Measurements from ENCODE around the gene PARP1. TPM values are rescaled to one million over a fixed set of nuclear protein-coding genes. Genes with fewer than 3 reads are reported as not detected.

PARP1 gene
- total RNA-seq, 1 experiment from 2014 or later, result 157 TPM

DNA sequence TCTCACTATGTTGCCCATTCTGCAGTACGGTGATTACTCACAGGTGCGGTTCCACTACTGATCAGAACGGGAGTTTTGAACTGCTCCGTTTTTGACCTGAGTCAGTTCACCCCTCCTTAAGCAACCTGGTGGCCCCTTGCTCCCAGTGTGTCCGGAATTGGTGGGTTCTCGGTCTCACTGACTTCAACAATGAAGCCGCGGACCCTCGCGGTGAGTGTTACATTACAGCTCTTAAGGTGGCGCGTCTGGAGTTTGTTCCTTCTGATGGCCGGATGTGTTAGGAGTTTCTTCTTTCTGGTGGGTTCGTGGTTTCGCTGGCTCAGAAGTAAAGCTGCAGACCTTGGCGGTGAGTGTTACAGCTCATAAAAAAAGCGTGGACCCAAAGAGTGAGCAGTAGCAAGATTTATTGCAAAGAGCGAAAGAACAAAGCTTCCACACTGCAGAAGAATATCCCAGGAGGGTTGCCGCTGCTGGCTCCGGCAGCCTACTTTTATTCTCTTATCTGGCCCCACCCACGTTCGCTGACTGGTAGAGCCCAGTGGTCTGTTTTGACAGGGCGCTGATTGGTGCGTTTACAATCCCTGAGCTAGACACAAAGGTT is 17.6 kb upstream of the PARP1 start:
- intact Hi-C loops (cut with micrococcal nuclease; ENCODE audit: unreplicated experiment), result loop anchor here (10.0 kb wide), 2 partner anchors 199 to 1009 kb away; no protein-coding TSS in a partner anchor
- Histone ChIP-seq H3K9me3 (ENCODE audit: insufficient read depth, low read depth) (no peaks in the 10 kb centered on the region), H3K27me3 (ENCODE audit: insufficient read depth, low read depth) (no peaks in the 10 kb centered on the region; the same call in 1 of the 2 replicates), H3K4me3 (no peak overlapping the region), H3K36me3 (ENCODE audit: low read depth) (no peaks in the 10 kb centered on the region), H3K79me2 (ENCODE audit: low read depth) (no peaks in the 10 kb centered on the region), H3K4me1 (replicated peaks; ENCODE audit: insufficient read depth) (no peaks in the 10 kb centered on the region), H3K4me2 (no peak overlapping the region), H4K20me1 (ENCODE audit: insufficient read depth) (no peaks in the 10 kb centered on the region), H3F3A (ENCODE audit: insufficient read depth, low read depth) (no peaks in the 10 kb centered on the region), H3K9me2 (ENCODE audit: insufficient read depth) (no peaks in the 10 kb centered on the region), H3K27ac (no peak overlapping the region), H2AFZ (no peak overlapping the region)
- POLR2A ChIA-PET (ENCODE audit: unreplicated experiment), result interaction anchor here (0.7 kb wide), 1 partner anchor 14 kb away, joined by 6 read pairs; no protein-coding TSS in a partner anchor
- DNase-seq, result no peak
- BruUV-seq (replicated peaks), result no TSS peak
- CTCF ChIA-PET, result interaction anchor here (0.6 to 0.7 kb wide), 5 partner anchors 53 to 1528 kb away, joined by 3 to 7 read pairs (median 3); no protein-coding TSS in a partner anchor
- no peak for TF ChIP-seq EZH2 (IDR thresholded peaks at IDR 0.05; ENCODE audit: low read depth)
- TF ChIP-seq, protein P1, sequence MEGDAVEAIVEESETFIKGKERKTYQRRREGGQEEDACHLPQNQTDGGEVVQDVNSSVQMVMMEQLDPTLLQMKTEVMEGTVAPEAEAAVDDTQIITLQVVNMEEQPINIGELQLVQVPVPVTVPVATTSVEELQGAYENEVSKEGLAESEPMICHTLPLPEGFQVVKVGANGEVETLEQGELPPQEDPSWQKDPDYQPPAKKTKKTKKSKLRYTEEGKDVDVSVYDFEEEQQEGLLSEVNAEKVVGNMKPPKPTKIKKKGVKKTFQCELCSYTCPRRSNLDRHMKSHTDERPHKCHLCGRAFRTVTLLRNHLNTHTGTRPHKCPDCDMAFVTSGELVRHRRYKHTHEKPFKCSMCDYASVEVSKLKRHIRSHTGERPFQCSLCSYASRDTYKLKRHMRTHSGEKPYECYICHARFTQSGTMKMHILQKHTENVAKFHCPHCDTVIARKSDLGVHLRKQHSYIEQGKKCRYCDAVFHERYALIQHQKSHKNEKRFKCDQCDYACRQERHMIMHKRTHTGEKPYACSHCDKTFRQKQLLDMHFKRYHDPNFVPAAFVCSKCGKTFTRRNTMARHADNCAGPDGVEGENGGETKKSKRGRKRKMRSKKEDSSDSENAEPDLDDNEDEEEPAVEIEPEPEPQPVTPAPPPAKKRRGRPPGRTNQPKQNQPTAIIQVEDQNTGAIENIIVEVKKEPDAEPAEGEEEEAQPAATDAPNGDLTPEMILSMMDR (conservative IDR thresholded peaks at IDR 0.05), result no peak

DNA sequence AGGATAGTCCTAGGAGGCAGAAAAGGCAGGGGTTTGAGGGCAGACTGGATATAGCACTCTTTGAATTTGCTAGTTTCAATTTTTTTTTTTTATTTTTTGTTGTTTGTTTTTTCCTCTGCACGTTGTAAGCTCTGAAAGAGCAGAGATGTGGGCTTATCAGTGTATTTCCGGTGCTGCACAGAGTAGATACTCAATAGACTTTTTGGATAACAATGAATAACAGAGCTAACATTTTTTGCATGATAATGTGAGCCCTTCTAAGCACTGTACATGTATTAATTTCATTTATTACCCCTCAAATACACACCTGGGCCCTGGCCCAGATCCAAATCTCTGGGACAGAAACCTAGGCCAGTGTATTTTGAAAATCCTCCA is 17.1 kb upstream of the PARP1 start:
- DNase-seq, result no peak
- H3K4me3 ChIP-seq, result no peak overlapping the region
- H3K27me3 ChIP-seq (ENCODE audit: insufficient read depth, low read depth), result no peaks in the 10 kb centered on the region; the same call in 1 of the 2 replicates
- H3K9me3 ChIP-seq (ENCODE audit: insufficient read depth, low read depth), result no peaks in the 10 kb centered on the region
- no peaks in the 10 kb centered on the region for H4K20me1 ChIP-seq (ENCODE audit: insufficient read depth)
- BruUV-seq (replicated peaks), result no TSS peak
- POLR2A ChIA-PET (ENCODE audit: unreplicated experiment), result interaction anchor here (0.7 kb wide), 1 partner anchor 13 kb away, joined by 6 read pairs; no protein-coding TSS in a partner anchor
- CTCF ChIA-PET, result interaction anchor here (0.6 to 0.7 kb wide), 4 partner anchors 53 to 226 kb away, joined by 3 to 4 read pairs (median 3); no protein-coding TSS in a partner anchor
- H3K4me2 ChIP-seq, result no peak overlapping the region
- TF ChIP-seq EZH2 (IDR thresholded peaks at IDR 0.05; ENCODE audit: low read depth), result no peak
- TF ChIP-seq, protein P1 (conservative IDR thresholded peaks at IDR 0.05), result no peak
- no peaks in the 10 kb centered on the region for H3F3A ChIP-seq (ENCODE audit: insufficient read depth, low read depth)
- H3K27ac ChIP-seq, result no peak overlapping the region
- H2AFZ ChIP-seq, result no peak overlapping the region
- intact Hi-C loops (cut with micrococcal nuclease; ENCODE audit: unreplicated experiment), result loop anchor here (10.0 kb wide), 2 partner anchors 200 to 1010 kb away; no protein-coding TSS in a partner anchor
- H3K36me3 ChIP-seq (ENCODE audit: low read depth), result no peaks in the 10 kb centered on the region
- no peaks in the 10 kb centered on the region for H3K9me2 ChIP-seq (ENCODE audit: insufficient read depth)
- no peaks in the 10 kb centered on the region for H3K4me1 ChIP-seq (replicated peaks; ENCODE audit: insufficient read depth)
- H3K79me2 ChIP-seq (ENCODE audit: low read depth), result no peaks in the 10 kb centered on the region

DNA sequence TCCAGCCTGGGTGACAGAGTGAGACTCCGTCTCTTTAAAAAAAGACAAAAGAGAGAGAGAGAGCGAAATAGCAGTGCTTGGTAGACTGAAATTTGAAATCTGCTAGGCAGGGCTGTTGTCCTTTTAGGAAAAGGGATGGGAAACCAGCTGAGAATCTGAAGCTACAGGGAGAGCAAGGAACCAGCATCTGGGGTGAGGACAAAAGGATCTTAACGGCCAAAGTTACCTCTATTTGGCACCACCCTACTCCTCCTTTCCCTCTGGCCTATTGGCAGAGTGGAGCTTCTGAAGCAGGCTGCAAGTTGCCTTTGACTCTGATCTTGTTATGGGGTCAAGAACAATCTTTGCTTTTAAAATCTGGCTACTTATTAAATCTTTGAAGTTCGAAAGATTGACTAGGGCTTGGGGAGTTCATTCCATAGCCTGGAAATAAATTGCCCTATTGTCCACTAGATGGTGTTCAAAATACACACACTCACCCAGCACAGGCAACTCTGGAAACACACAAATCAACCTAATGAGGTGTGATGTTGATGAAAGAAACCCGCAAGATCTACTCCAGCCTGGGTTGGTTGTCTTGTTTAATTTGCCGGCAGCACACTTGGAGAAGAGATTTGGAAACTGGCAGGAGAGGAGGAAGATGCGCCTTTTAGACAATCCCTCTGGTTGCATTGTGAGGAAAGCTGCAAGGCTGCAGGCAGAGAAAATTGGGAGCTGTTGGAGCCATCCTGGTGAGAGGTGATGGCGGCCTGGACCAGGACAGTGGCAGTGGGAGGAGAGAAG is 16.5 kb upstream of the PARP1 start:
- TF ChIP-seq, protein P1 (conservative IDR thresholded peaks at IDR 0.05), result peak; percentile 77
- no peak for TF ChIP-seq EZH2 (IDR thresholded peaks at IDR 0.05; ENCODE audit: low read depth)
- no peaks in the 10 kb centered on the region for H3F3A ChIP-seq (ENCODE audit: insufficient read depth, low read depth)
- H3K27ac ChIP-seq, result no peak overlapping the region
- no peaks in the 10 kb centered on the region for H3K79me2 ChIP-seq (ENCODE audit: low read depth)
- peak in 1 of 2 experiments; percentile 47 for DNase-seq
- H3K4me3 ChIP-seq, result no peak overlapping the region
- no peaks in the 10 kb centered on the region for H4K20me1 ChIP-seq (ENCODE audit: insufficient read depth)
- no peaks in the 10 kb centered on the region for H3K36me3 ChIP-seq (ENCODE audit: low read depth)
- intact Hi-C loops (cut with micrococcal nuclease; ENCODE audit: unreplicated experiment), result loop anchor here (1.0 to 10.0 kb wide), 3 partner anchors 200 to 1010 kb away; no protein-coding TSS in a partner anchor
- ChIA-PET POLR2A (ENCODE audit: unreplicated experiment) (interaction anchor here (0.7 kb wide), 1 partner anchor 12 kb away, joined by 6 read pairs; no protein-coding TSS in a partner anchor), CTCF (no interaction called here)
- H3K9me2 ChIP-seq (ENCODE audit: insufficient read depth), result no peaks in the 10 kb centered on the region
- H3K4me1 ChIP-seq (replicated peaks; ENCODE audit: insufficient read depth), result no peaks in the 10 kb centered on the region
- no peak overlapping the region for H2AFZ ChIP-seq
- no peaks in the 10 kb centered on the region; the same call in 1 of the 2 replicates for H3K27me3 ChIP-seq (ENCODE audit: insufficient read depth, low read depth)
- no peak overlapping the region for H3K4me2 ChIP-seq
- BruUV-seq (replicated peaks), result no TSS peak
- no peaks in the 10 kb centered on the region for H3K9me3 ChIP-seq (ENCODE audit: insufficient read depth, low read depth)

All from PC-9 (cell line).